KOPT-K1 (cell line): ENCODE results near the gene LRRFIP1.
"Not testable (repeated sequence)": the region's sequence is repeated elsewhere in the genome, so short reads cannot be mapped to it uniquely, and the experiment has no call there.

ENCODE experiments used
- H3K27ac ChIP-seq: fragments of 200-600 bp; sonication (generic); 2 replicates; pipeline ENCODE4 v1.5.1; 2016; ENCODE audit warnings: antibody characterized with exemption, mild to moderate bottlenecking, low read depth, low read length; ENCODE audit not compliant: poor library complexity, severe bottlenecking
- H3K36me3 ChIP-seq: fragments of 200-600 bp; sonication (generic); 2 replicates; pipeline ENCODE4 v1.5.1; 2017; ENCODE audit warnings: antibody characterized with exemption, mild to moderate bottlenecking, low read length, moderate library complexity; ENCODE audit not compliant: insufficient read depth
- H3K9me3 ChIP-seq: fragments of 200-600 bp; sonication (generic); 2 replicates; pipeline ENCODE4 v1.5.1; 2017; ENCODE audit warnings: antibody characterized with exemption, low read length, mild to moderate bottlenecking; ENCODE audit not compliant: insufficient read depth, poor library complexity, severe bottlenecking

The LRRFIP1 gene

GRCh38 chr2:237762291-237763182 lies 135.2 kb downstream of the LRRFIP1 start:
- H3K9me3 ChIP-seq, H3K27ac ChIP-seq: not testable (repeated sequence)
- peaks cover 80% of the 10 kb centered on the region for H3K36me3 ChIP-seq

GRCh38 chr2:237763812-237764211 lies 136.4 kb downstream of the LRRFIP1 start:
- no peak overlapping the region for H3K27ac ChIP-seq
- peaks cover 71% of the 10 kb centered on the region for H3K36me3 ChIP-seq
- no peaks in the 10 kb centered on the region for H3K9me3 ChIP-seq

GRCh38 chr2:237765122-237765521 lies 137.7 kb downstream of the LRRFIP1 start:
- not testable (repeated sequence) for H3K27ac ChIP-seq, H3K9me3 ChIP-seq
- peaks cover 70% of the 10 kb centered on the region for H3K36me3 ChIP-seq

- Histone ChIP-seq H3K27ac (no peak overlapping the region), H3K36me3 (peaks cover 69% of the 10 kb centered on the region), H3K9me3 (no peaks in the 10 kb centered on the region)
Observed at GRCh38 chr2:237765875-237766274, 138.5 kb downstream of the LRRFIP1 start.

GRCh38 chr2:237766340-237766739 lies 139.0 kb downstream of the LRRFIP1 start:
- H3K9me3 ChIP-seq, result no peaks in the 10 kb centered on the region
- H3K36me3 ChIP-seq, result peaks cover 68% of the 10 kb centered on the region
- H3K27ac ChIP-seq, result no peak overlapping the region

GRCh38 chr2:237772513-237772912 lies 145.1 kb downstream of the LRRFIP1 start:
- H3K36me3 ChIP-seq, result peaks cover 77% of the 10 kb centered on the region
- H3K9me3 ChIP-seq, result peaks cover 3% of the 10 kb centered on the region
- H3K27ac ChIP-seq, result no peak overlapping the region

GRCh38 chr2:237773826-237774225 lies 146.4 kb downstream of the LRRFIP1 start:
- Histone ChIP-seq H3K36me3 (peaks cover 87% of the 10 kb centered on the region), H3K9me3 (peaks cover 11% of the 10 kb centered on the region), H3K27ac (no peak overlapping the region)

- peaks cover 87% of the 10 kb centered on the region for H3K36me3 ChIP-seq
Observed at GRCh38 chr2:237774811-237775553, 147.6 kb downstream of the LRRFIP1 start.

GRCh38 chr2:237779521-237779920 lies 152.1 kb downstream of the LRRFIP1 start:
- Histone ChIP-seq H3K27ac (no peak overlapping the region), H3K36me3 (peaks cover 81% of the 10 kb centered on the region), H3K9me3 (peaks cover 26% of the 10 kb centered on the region)

More at GRCh38 chr2:237774811-237775553, 147.6 kb downstream of the LRRFIP1 start:
- H3K27ac ChIP-seq, result no peak overlapping the region
- H3K9me3 ChIP-seq, result peaks cover 11% of the 10 kb centered on the region

- peaks cover 42% of the 10 kb centered on the region for H3K9me3 ChIP-seq
- H3K27ac ChIP-seq, result no peak overlapping the region
- H3K36me3 ChIP-seq, result peaks cover 72% of the 10 kb centered on the region
Observed at GRCh38 chr2:237782181-237782580, 154.8 kb downstream of the LRRFIP1 start.

- Histone ChIP-seq H3K36me3 (peaks cover 58% of the 10 kb centered on the region), H3K9me3 (peaks cover 34% of the 10 kb centered on the region)
- H3K27ac ChIP-seq, result not testable (repeated sequence)
Observed at GRCh38 chr2:237783678-237784077, 156.3 kb downstream of the LRRFIP1 start.

- Histone ChIP-seq H3K9me3 (peaks cover 32% of the 10 kb centered on the region), H3K27ac (no peak overlapping the region), H3K36me3 (peaks cover 26% of the 10 kb centered on the region; the same call in 1 of the 2 replicates)
Observed at GRCh38 chr2:237786936-237787335, 159.5 kb downstream of the LRRFIP1 start.

- Histone ChIP-seq H3K27ac (no peak overlapping the region), H3K36me3 (peaks cover 10% of the 10 kb centered on the region; the same call in 1 of the 2 replicates), H3K9me3 (peaks cover 16% of the 10 kb centered on the region)
Observed at GRCh38 chr2:237790353-237790752, 163.0 kb downstream of the LRRFIP1 start.

- Histone ChIP-seq H3K27ac (no peak overlapping the region), H3K9me3 (peaks cover 2% of the 10 kb centered on the region), H3K36me3 (peaks cover 2% of the 10 kb centered on the region; the same call in 1 of the 2 replicates)
Observed at GRCh38 chr2:237791977-237792727, 164.8 kb downstream of the LRRFIP1 start.

- Histone ChIP-seq H3K27ac (no peak overlapping the region), H3K9me3 (peaks cover 13% of the 10 kb centered on the region), H3K36me3 (no peaks in the 10 kb centered on the region)
Observed at GRCh38 chr2:237797253-237797652, 169.9 kb downstream of the LRRFIP1 start.
